NCI-H2081 (cell line): ENCODE results near the gene PDE10A.

Source experiments
- DNase-seq, 2 experiments: peaks; one replicate each; lab custom pipeline; 2025; lab: John Stamatoyannopoulos, UW

PDE10A gene

GRCh38 chr6:165662749-165663376 lies at the start of gene PDE10A:
PDE10A (minus strand) TSS chr6:165663241; CDS start chr6:165662811, 430 bp downstream.
- DNase-seq = no peak

- DNase-seq = no peak
Measured at GRCh38 chr6:165708985-165709576, 46.0 kb upstream of the PDE10A start.

- DNase-seq = no peak
Measured at GRCh38 chr6:165707067-165707853, 44.2 kb upstream of the PDE10A start.

GRCh38 chr6:165705941-165706340 lies 42.9 kb upstream of the PDE10A start:
- no peak for DNase-seq

GRCh38 chr6:165704045-165704748 lies 41.2 kb upstream of the PDE10A start:
- DNase-seq = no peak

- DNase-seq = no peak
Measured at GRCh38 chr6:165702669-165703068, 39.6 kb upstream of the PDE10A start.

- no peak for DNase-seq
Measured at GRCh38 chr6:165701564-165702354, 38.7 kb upstream of the PDE10A start.

GRCh38 chr6:165701005-165701404 lies 38.0 kb upstream of the PDE10A start:
- DNase-seq = no peak

- DNase-seq = no peak
Measured at GRCh38 chr6:165698868-165699267, 35.8 kb upstream of the PDE10A start.

GRCh38 chr6:165697171-165697570 lies 34.1 kb upstream of the PDE10A start:
- DNase-seq = no peak

GRCh38 chr6:165695722-165696515 lies 32.9 kb upstream of the PDE10A start:
- DNase-seq = no peak

GRCh38 chr6:165694296-165694695 lies 31.3 kb upstream of the PDE10A start:
- no peak for DNase-seq

- no peak for DNase-seq
Measured at GRCh38 chr6:165692106-165692653, 29.1 kb upstream of the PDE10A start.

- DNase-seq = no peak
Measured at GRCh38 chr6:165689699-165690098, 26.7 kb upstream of the PDE10A start.

- DNase-seq = no peak
Measured at GRCh38 chr6:165686596-165687365, 23.7 kb upstream of the PDE10A start.

GRCh38 chr6:165685302-165685701 lies 22.3 kb upstream of the PDE10A start:
- no peak for DNase-seq

GRCh38 chr6:165684333-165684732 lies 21.3 kb upstream of the PDE10A start:
- DNase-seq = no peak

GRCh38 chr6:165680975-165681374 lies 17.9 kb upstream of the PDE10A start:
- DNase-seq = no peak

GRCh38 chr6:165679326-165679725 lies 16.3 kb upstream of the PDE10A start:
- DNase-seq = no peak

- DNase-seq = no peak
Measured at GRCh38 chr6:165678904-165679303, 15.9 kb upstream of the PDE10A start.
